B cell (primary cell): ENCODE results near the gene BATF3.

Experiments used
- CTCF ChIP-seq: fragments of 200-600 bp; IDR thresholded peaks from one replicate; pipeline ENCODE4 v1.8.0; 2022; ENCODE audit warnings: antibody characterized with exemption, mild to moderate bottlenecking
- EZH2 ChIP-seq: IDR thresholded peaks from 2 replicates; pipeline ENCODE4 v1.6.1; 2012; ENCODE audit warnings: borderline replicate concordance, low read depth, mild to moderate bottlenecking, moderate library complexity, low read length; ENCODE audit not compliant: insufficient read depth, poor library complexity, severe bottlenecking

- no peak for TF ChIP-seq CTCF
- no peak for TF ChIP-seq EZH2
Measured at GRCh38 chr1:212727386-212728181, 27.9 kb upstream of the BATF3 start.
